Activated CD4-positive, alpha-beta memory T cell treated with anti-CD3 and anti-CD28 coated beads, Interleukin-2, amount 10 ng/mL, durations not matched to agents 7 days and 5 days (primary cell): ENCODE results near the gene SMIM45.

ENCODE experiments used
- CTCF ChIA-PET: fragments of 350-600 bp; sonication (Branson Sonifier 250); formaldehyde crosslinking; loops from one replicate; lab custom pipeline; 2021; ENCODE audit warnings: antibody characterized with exemption, inconsistent platforms; lab: Charles Lee
- POLR2A ChIA-PET: fragments of 350-600 bp; sonication (Branson Sonifier 250); formaldehyde crosslinking; loops from one replicate; lab custom pipeline; 2021; ENCODE audit warnings: antibody characterized with exemption; lab: Charles Lee
- DNase-seq: peaks from one replicate; pipeline ENCODE4 v3.0.0-alpha.2; 2020
- H3K27ac Mint-ChIP-seq: one replicate; pipeline ENCODE4 v1.8.0; 2021; ENCODE audit warnings: mild to moderate bottlenecking, mixed read lengths
- H3K27me3 Mint-ChIP-seq: one replicate; pipeline ENCODE4 v1.8.0; 2021; ENCODE audit warnings: mixed read lengths
- H3K36me3 Mint-ChIP-seq: one replicate; pipeline ENCODE4 v1.8.0; 2021; ENCODE audit warnings: low read depth, mixed read lengths
- H3K4me1 Mint-ChIP-seq: one replicate; pipeline ENCODE4 v1.8.0; 2021; ENCODE audit warnings: mixed read lengths
- H3K4me3 Mint-ChIP-seq: one replicate; pipeline ENCODE4 v1.8.0; 2021; ENCODE audit warnings: mild to moderate bottlenecking, mixed read lengths
- H3K9me3 Mint-ChIP-seq: one replicate; pipeline ENCODE4 v1.8.0; 2021; ENCODE audit warnings: mixed read lengths

The SMIM45 gene

DNA sequence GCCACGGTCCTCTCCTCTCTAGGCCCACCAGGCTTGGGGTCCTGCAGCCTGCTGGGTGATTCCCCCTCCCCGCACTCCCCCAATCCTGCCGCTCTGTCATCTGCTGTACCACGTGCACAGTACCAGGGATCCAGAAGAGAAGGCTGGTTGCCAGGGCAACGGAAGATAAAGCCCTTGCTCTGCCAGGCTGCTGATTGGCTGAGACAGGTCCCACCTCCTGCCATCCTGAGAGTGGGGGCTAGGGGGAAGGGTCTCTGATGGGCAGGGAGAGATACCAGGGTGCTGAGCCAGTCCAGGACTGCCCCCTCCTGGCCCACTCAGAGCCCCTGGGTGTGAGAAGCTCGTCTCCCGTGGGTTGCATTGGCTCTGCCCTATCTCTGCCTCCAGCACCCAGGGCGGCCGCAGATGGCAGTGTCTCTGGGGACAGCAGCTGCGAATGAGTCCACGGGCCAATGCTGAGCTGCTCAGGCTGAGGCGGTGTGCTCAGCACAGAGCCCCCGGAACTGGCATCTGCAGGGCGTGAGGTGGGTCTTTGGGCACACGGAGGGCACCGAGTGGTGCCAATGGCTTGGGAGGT is at the start of gene SMIM45:
Gene SMIM45, plus strand, starts transcription at position 253 of the 577 bp plus-strand sequence.
- Mint-ChIP-seq H3K9me3 (no peaks in the 10 kb centered on the region), H3K27ac (no peak within 1 kb of the TSS), H3K4me3 (no peak within 1 kb of the TSS), H3K27me3 (no peaks in the 10 kb centered on the region), H3K4me1 (peaks cover 21% of the 10 kb centered on the region), H3K36me3 (no peaks in the 10 kb centered on the region)
- POLR2A ChIA-PET = no interaction called here
- CTCF ChIA-PET = interaction anchor here (1.1 kb wide), 1 partner anchor 138 kb away, joined by 3 read pairs; no protein-coding TSS in a partner anchor
- no peak for DNase-seq

DNA sequence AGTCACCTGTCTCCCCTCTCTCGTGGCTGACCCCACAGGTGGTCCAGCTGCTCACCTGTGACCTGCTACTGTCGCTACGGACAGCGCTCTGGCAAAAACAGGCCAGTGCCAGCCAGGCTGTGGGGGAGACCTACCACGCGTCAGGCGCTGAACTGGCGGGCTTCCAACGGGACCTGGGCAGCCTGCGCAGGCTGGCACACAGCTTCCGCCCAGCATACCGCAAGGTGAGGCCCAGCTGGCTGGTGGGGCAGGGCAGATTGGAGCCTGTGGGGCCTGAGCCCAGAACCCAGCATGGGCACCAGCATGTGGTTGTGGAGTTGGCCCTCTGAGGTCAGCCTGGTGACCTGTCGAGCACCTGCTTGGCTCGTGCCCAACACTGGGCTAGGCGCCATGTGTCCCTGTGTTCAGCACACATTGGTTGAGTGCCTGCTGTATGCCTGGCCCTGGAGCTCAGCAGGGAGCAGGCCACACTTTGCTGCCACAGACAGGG is 49.0 kb upstream of the SMIM45 start:
- Mint-ChIP-seq H3K27me3 (no peaks in the 10 kb centered on the region), H3K27ac (no peak overlapping the region), H3K36me3 (peaks cover 40% of the 10 kb centered on the region), H3K4me1 (peaks cover 9% of the 10 kb centered on the region), H3K4me3 (no peak overlapping the region), H3K9me3 (no peaks in the 10 kb centered on the region)
- CTCF ChIA-PET = no interaction called here
- no peak for DNase-seq
- POLR2A ChIA-PET = interaction anchor here (0.8 to 2.2 kb wide), 2 partner anchors 13 to 164 kb away, joined by 3 to 6 read pairs; no protein-coding TSS in a partner anchor

DNA sequence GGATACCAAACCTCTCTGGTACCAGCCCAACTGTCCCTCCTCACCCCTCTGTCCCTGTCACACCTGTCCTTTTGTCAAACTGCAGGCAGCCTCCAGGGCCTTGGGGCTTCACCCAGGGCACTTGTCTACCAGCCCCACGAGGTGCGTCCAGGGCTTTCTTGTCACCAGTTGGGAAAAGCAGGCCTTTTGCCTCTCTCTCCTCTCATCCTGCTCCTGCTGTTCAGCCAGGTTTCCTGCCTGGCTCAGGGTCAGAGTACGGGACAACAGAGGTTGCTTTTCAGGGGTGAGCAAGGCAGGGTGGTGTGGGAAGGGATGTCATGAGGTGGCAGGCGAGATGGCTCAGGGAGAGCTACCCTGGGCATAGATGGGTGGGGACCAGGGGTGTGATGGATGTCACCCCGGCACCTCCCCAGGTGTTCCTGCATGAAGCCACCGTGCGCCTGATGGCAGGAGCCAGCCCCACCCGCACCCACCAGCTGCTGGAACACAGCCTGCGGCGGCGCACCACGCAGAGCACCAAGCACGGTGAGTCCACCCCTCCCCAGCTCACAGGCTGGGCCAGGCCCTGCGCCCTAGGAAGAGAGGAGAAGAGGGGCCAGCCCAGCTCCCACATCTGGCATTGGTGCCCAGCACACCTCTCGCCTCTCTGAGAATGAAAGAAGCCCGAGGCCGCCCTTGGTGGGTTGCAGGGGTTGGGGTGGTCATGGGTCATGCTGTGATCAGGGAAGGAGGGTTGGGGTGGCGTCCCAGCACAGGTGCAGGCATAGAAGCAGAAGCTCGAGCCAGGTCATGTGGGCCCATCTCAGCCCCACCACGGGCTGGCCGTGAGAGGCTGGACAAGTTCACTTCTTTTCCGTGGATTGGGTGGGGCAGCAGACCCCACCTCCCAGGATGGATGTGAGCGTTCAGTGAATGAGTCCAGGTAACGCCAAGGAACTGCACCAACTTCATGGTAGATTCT is 47.2 kb upstream of the SMIM45 start:
- H3K27me3 Mint-ChIP-seq = peaks cover 7% of the 10 kb centered on the region
- H3K36me3 Mint-ChIP-seq = peaks cover 30% of the 10 kb centered on the region
- DNase-seq = no peak
- ChIA-PET POLR2A (interaction anchor here (1.4 kb wide), 1 partner anchor 23 kb away, joined by 4 read pairs; no protein-coding TSS in a partner anchor), CTCF (interaction anchor here (1.0 kb wide), 1 partner anchor 20 kb away, joined by 3 read pairs; no protein-coding TSS in a partner anchor)
- H3K27ac Mint-ChIP-seq = no peak overlapping the region
- no peak overlapping the region for H3K4me3 Mint-ChIP-seq
- H3K4me1 Mint-ChIP-seq = peaks cover 26% of the 10 kb centered on the region
- H3K9me3 Mint-ChIP-seq = no peaks in the 10 kb centered on the region

DNA sequence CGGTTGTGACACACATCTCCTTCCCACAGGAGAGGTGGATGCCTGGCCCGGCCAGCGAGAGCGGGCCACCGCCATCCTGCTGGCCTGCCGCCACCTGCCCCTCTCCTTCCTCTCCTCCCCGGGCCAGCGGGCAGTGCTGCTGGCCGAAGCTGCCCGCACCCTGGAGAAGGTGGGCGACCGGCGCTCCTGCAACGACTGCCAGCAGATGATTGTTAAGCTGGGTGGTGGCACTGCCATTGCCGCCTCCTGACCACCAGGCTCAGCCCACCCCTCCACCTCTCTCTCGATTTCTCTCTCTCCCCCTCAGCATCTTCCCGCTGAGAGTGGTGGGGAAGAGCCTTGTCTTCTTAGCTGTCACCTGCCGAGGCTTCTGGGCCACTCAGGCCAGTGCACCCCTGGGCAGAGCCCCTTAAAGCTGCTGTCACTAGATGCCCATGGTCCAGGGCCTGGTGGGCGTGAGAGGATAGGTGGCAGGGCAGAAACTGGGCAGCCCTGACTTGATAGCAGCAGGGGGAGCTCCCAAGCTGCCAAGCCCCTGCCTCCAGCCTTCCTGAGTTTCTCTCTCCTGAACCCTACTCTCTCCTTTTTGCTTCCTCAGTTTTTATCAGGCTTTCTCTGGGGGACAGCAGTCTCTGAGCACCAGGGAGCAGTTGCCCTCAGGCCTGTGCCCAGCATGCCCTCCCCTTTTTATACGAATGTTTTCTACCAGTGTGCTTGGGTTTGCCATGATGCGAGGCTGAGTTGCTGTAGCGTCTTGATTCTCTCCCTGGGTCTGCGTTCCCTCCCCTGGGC is 46.3 kb upstream of the SMIM45 start:
- H3K9me3 Mint-ChIP-seq = no peaks in the 10 kb centered on the region
- POLR2A ChIA-PET = interaction anchor here (1.4 kb wide), 1 partner anchor 22 kb away, joined by 4 read pairs; no protein-coding TSS in a partner anchor
- H3K4me3 Mint-ChIP-seq = no peak overlapping the region
- H3K36me3 Mint-ChIP-seq = peaks cover 23% of the 10 kb centered on the region
- peaks cover 9% of the 10 kb centered on the region for H3K27me3 Mint-ChIP-seq
- CTCF ChIA-PET = no interaction called here
- H3K4me1 Mint-ChIP-seq = peaks cover 26% of the 10 kb centered on the region
- DNase-seq = no peak
- no peak overlapping the region for H3K27ac Mint-ChIP-seq

DNA sequence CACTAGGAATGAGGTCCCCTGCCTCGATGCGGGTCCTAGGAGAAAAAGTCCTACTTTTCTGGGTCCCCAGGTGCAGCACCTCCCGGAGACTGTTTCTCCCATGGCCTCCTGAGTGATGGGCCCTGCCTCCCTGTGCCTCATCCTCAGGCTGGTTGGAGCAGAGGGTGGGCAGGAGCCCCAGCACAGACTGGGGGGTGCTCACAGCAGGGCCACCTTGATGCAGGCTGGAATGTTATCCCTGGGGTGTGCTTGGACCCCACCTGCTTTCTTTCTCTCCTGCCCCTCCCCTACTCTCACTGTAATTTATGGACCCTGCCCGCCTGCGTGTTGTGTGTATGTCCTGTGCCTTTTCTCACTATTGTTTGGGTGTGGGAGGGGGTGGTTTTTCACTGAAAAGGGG is 45.1 kb upstream of the SMIM45 start:
- peaks cover 23% of the 10 kb centered on the region for H3K36me3 Mint-ChIP-seq
- peaks cover 31% of the 10 kb centered on the region for H3K4me1 Mint-ChIP-seq
- POLR2A ChIA-PET = interaction anchor here (1.5 to 3.4 kb wide), 3 partner anchors 34 to 125 kb away, joined by 7 to 17 read pairs (median 7); partner anchors contain the start of gene SREBF2
- H3K27me3 Mint-ChIP-seq = peaks cover 15% of the 10 kb centered on the region
- H3K27ac Mint-ChIP-seq = peak overlapping the region; percentile 6
- no peak for DNase-seq
- CTCF ChIA-PET = no interaction called here
- H3K4me3 Mint-ChIP-seq = no peak overlapping the region
- no peaks in the 10 kb centered on the region for H3K9me3 Mint-ChIP-seq

DNA sequence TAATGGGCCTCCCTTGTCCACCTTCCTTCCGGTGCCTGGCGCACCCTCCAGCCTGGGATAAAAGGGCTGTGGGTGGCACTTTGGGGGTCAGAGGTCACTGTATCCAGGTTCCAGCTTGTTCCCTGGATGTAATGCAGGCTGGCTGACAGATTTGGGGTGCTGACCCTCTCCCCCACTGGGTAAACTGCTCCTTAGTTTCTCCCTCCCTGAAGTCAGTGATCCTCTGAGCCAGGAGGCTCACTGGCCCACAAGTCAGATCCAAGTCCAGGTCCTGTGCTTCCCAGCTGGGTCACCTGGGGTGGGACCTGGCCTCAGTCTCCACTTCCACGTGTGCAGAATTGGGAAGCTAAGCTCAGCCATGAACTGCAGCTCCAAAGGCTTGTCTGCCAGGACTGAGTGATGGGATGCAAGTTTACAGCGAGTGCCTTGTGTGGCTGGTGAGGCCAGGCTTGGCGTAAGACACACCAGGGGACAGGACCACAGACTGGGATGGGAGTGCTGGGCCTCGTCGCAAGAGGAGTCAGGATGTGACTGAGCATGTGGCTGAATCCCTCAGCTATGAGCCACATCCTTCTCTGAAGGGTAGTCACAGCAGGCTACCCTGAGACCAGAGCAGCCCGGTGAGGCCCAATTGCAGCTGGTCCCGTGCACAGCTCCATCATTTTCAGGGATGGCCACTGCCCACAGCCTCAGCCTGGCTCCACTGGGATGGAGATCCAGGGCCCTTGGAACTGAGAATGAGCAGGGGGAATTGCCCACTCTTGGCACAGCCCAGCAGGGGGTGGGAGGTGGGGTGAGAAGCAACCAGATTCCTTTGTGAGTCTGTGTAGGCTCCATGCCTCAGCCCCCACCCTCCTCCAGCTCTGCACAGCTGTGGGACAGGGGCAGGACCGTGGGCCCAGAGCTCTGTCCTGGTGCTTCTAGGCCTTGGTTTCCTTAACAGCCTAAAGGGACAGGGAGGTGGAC is 44.2 kb upstream of the SMIM45 start:
- H3K27me3 Mint-ChIP-seq = peaks cover 24% of the 10 kb centered on the region
- CTCF ChIA-PET = interaction anchor here (0.8 to 1.6 kb wide), 8 partner anchors 18 to 85 kb away, joined by 3 to 9 read pairs (median 5); partner anchors contain the start of genes CENPM and SREBF2
- no peak for DNase-seq

DNA sequence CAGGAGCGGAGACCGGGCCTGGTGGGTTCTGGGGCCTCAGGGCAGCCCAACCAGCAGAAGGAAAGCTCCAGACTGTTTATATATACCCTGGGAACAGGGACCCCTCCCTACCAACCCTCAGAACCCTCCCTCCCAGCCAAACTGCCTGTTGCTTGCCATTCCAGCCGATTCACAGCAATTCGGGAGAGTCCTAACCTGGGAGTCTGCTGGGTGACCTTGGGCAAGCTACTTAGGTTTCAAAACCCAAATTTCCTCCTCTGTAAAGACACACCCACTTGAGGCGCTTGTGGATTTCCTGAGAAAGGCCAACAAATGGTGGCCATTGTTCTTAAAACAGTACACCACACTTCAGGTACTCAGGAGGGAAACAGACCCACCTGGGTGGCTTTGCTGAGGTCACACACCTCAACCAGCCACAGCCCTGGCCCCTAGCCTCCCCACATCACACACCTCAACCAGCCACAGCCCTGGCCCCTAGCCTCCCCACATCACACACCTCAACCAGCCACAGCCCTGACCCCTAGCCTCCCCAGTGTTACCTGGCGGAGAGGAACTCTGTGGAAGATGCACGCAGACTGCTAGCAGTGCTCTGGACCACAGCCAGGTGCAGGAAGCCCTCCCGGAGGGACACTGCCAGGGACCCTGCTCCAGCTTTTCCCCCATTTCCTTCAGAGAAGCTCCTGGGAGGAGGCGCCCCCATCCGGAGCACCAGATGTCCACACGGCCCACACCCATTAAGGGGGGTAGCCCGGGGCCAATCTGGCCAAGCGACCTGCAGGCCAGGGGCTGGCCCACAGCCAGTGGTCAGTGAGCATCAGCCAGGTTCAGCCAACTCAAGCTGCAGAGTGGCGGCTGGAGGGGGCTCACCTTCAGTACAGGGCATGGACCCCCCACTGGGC is 43.3 kb upstream of the SMIM45 start:
- CTCF ChIA-PET = interaction anchor here (0.6 to 1.6 kb wide), 8 partner anchors 15 to 86 kb away, joined by 3 to 9 read pairs (median 5); partner anchors contain the start of genes CENPM and SREBF2
- H3K27ac Mint-ChIP-seq = peak overlapping the region; percentile 68

More for the DNA sequence above, 44.2 kb upstream of the SMIM45 start:
- Mint-ChIP-seq H3K4me3 (no peak overlapping the region), H3K27ac (peak overlapping the region; percentile 24), H3K36me3 (peaks cover 23% of the 10 kb centered on the region), H3K4me1 (peaks cover 34% of the 10 kb centered on the region), H3K9me3 (no peaks in the 10 kb centered on the region)
- POLR2A ChIA-PET = interaction anchor here (0.8 to 3.4 kb wide), 19 partner anchors 8 to 126 kb away, joined by 3 to 17 read pairs (median 4); partner anchors contain the start of genes CCDC134, CENPM and SREBF2

DNA sequence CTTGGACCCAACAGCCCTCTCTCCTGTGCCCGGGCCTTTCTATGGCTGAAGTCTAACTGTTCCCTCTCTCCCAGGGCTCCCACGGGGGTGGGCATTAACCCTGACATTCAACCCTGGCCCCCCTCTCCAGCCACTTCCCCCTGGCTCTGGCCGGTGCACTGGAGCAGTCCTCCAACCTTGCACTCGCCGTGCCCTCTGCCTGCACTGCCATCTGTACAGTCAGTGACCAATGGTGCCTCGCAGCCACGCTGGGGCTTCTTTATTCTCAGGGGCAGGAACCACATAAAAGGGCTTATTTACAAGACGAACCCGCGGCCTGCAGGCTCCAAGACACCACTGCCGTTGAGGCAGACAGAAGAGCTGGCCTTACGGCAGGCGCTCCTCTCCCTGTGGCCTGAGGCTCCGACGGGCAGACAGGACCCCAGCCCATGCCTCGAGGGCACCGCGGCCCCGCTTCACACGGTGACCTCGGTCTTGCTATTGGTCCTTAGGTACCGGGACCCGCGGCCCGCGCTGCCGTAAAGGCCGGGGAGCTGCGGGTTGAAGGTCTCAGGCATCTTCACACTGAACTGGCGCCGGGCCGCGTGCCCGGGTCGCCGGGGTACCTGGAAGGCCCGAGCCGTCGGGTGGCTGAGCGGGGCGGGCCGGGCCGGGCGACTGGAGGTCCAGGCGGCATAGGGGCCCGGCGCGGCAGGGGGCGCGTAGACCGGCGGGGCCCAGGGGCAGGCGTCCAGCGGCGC is 42.5 kb upstream of the SMIM45 start:
- CTCF ChIA-PET = no interaction called here
- Mint-ChIP-seq H3K27me3 (peaks cover 34% of the 10 kb centered on the region), H3K9me3 (no peaks in the 10 kb centered on the region), H3K27ac (no peak overlapping the region), H3K4me3 (no peak overlapping the region), H3K4me1 (peaks cover 37% of the 10 kb centered on the region), H3K36me3 (peaks cover 13% of the 10 kb centered on the region)
- DNase-seq = no peak
- POLR2A ChIA-PET = interaction anchor here (0.9 to 3.4 kb wide), 3 partner anchors 16 to 212 kb away, joined by 3 to 17 read pairs (median 3); no protein-coding TSS in a partner anchor

More for the DNA sequence above, 43.3 kb upstream of the SMIM45 start:
- peaks cover 37% of the 10 kb centered on the region for H3K4me1 Mint-ChIP-seq
- POLR2A ChIA-PET = interaction anchor here (0.8 to 3.4 kb wide), 20 partner anchors 8 to 212 kb away, joined by 3 to 17 read pairs (median 4); partner anchors contain the start of genes CCDC134, CENPM and SREBF2
- H3K4me3 Mint-ChIP-seq = peak overlapping the region; percentile 34
- H3K36me3 Mint-ChIP-seq = peaks cover 19% of the 10 kb centered on the region
- H3K9me3 Mint-ChIP-seq = no peaks in the 10 kb centered on the region
- peak; percentile 55 for DNase-seq
- peaks cover 32% of the 10 kb centered on the region for H3K27me3 Mint-ChIP-seq

DNA sequence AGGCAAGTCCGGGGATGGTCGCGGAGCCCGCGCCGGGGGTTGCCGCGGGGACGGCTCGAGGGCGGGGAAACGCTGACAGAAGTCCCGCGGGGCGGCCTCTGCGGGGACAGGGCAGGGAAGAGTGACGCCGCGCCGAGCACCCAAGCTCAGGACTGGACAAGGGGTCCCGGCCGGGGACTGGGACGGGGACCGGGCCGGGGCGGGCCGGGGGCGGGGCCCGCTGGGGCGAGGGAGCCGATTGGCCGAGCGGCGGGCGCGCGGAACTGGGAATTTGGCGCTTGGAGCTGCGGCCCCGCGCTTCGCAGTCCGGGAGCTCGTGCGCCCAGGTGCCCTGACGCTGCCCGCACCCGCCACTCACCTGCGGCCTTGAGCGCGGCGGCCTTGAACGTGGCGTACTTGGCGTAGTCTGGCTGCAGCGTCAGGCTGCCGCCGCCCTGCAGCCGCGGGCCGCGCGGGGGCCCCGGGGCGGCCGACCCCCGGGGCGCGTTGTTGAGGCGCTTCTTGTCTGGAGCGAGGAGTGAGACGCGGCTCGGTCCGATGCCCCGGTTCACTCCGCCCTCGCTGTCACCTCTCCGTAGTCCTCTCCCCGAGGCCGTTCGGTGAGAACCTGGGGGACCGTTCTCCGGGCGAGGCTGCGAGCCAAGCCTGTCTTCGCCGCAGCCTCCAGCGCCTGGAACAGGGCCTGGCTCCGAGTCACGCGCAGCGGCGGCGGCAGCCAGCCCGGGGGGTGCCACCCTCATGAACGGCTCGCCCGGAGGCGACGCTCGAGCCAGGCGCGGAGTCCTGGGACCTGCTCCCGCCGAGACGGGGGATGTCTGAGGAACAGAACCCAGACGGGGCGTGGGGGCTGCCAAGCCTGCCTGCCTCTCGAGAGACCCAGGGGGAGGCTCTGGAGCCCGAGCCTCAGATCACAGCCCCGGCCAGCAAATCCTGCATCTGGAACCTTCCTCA is 41.6 kb upstream of the SMIM45 start:
- Mint-ChIP-seq H3K4me3 (no peak overlapping the region), H3K36me3 (peaks cover 13% of the 10 kb centered on the region), H3K27ac (no peak overlapping the region), H3K27me3 (peaks cover 38% of the 10 kb centered on the region), H3K9me3 (no peaks in the 10 kb centered on the region), H3K4me1 (peaks cover 37% of the 10 kb centered on the region)
- ChIA-PET POLR2A (interaction anchor here (0.6 to 3.4 kb wide), 3 partner anchors 9 to 222 kb away, joined by 3 to 17 read pairs (median 3); partner anchors contain the start of gene SNU13), CTCF (no interaction called here)
- DNase-seq = peak; percentile 35
